Astrocyte of the spinal cord (primary cell): Measurements from ENCODE around the gene SLC38A5.

Experiments
- DNase-seq: peaks from one replicate; pipeline ENCODE4 v3.0.0; 2011; ENCODE audit warnings: low read depth, low spot score
- H3K4me3 ChIP-seq: 2 replicates; pipeline ENCODE4 v1.5.1; 2011; ENCODE audit warnings: low read depth, mild to moderate bottlenecking, low read length, moderate library complexity
- CTCF ChIP-seq: IDR thresholded peaks from 2 replicates; pipeline ENCODE4 v1.5.1; 2012; ENCODE audit warnings: low read depth, mild to moderate bottlenecking, low read length, inconsistent platforms
- in situ Hi-C: cut with HindIII; loops from 2 replicates; pipeline ENCODE4 v1.10.0; 2017; ENCODE audit warnings: low sequenced_read_pairs

SLC38A5 gene

GRCh38 chrX:48508400-48509244, 38.6 kb upstream of the SLC38A5 start, which contains the start of gene PORCN:
TSS of gene PORCN (plus strand) at chrX:48508992. CDS start at chrX:48509821, 829 bp downstream.
- no peak for TF ChIP-seq CTCF
- peak within 1 kb of the TSS; percentile 73 for H3K4me3 ChIP-seq
- in situ Hi-C loops: no loop called here
- DNase-seq: peak; percentile 63

GRCh38 chrX:48507246-48507645, 37.2 kb upstream of the SLC38A5 start:
- TF ChIP-seq CTCF: no peak
- H3K4me3 ChIP-seq: no peak overlapping the region
- DNase-seq: no peak
- in situ Hi-C loops: no loop called here

GRCh38 chrX:48505481-48505880, 35.4 kb upstream of the SLC38A5 start:
- in situ Hi-C loops: no loop called here
- TF ChIP-seq CTCF: no peak
- DNase-seq: no peak
- no peak overlapping the region for H3K4me3 ChIP-seq

- TF ChIP-seq CTCF: no peak
- H3K4me3 ChIP-seq: no peak overlapping the region
- in situ Hi-C loops: no loop called here
- no peak for DNase-seq
Measured at GRCh38 chrX:48504261-48504660, 34.2 kb upstream of the SLC38A5 start.

GRCh38 chrX:48498374-48498809, 28.3 kb upstream of the SLC38A5 start:
- peak; percentile 68 for DNase-seq
- in situ Hi-C loops: no loop called here

GRCh38 chrX:48497871-48498270, 27.8 kb upstream of the SLC38A5 start:
- in situ Hi-C loops: no loop called here
- H3K4me3 ChIP-seq: no peak overlapping the region
- no peak for TF ChIP-seq CTCF
- DNase-seq: no peak

More at GRCh38 chrX:48498374-48498809, 28.3 kb upstream of the SLC38A5 start:
- H3K4me3 ChIP-seq: no peak overlapping the region
- TF ChIP-seq CTCF: no peak
